Neuron (in vitro differentiated cells): ENCODE measurements around the gene KRT73.
"Not testable (repeated sequence)": the region's sequence is repeated elsewhere in the genome, so short reads cannot be mapped to it uniquely, and the experiment has no call there.

Experiments used
- H2AFZ ChIP-seq: one replicate; pipeline ENCODE4 v1.6.1; 2013; ENCODE audit warnings: low read depth, mild to moderate bottlenecking, inconsistent platforms, low read length, moderate library complexity
- H3K27me3 ChIP-seq: one replicate; pipeline ENCODE4 v1.6.1; 2013; ENCODE audit warnings: low read length; ENCODE audit not compliant: insufficient read depth
- H3K36me3 ChIP-seq: one replicate; pipeline ENCODE4 v1.6.1; 2013; ENCODE audit warnings: low read length; ENCODE audit not compliant: insufficient read depth
- H3K4me1 ChIP-seq: one replicate; pipeline ENCODE4 v1.6.1; 2013; ENCODE audit warnings: low read length; ENCODE audit not compliant: insufficient read depth
- H3K4me3 ChIP-seq: 2 replicates; pipeline ENCODE4 v1.5.1; 2013; ENCODE audit warnings: mild to moderate bottlenecking, low read length, moderate library complexity
- H3K9me3 ChIP-seq: one replicate; pipeline ENCODE4 v1.6.1; 2013; ENCODE audit warnings: low read length

KRT73 gene

DNA sequence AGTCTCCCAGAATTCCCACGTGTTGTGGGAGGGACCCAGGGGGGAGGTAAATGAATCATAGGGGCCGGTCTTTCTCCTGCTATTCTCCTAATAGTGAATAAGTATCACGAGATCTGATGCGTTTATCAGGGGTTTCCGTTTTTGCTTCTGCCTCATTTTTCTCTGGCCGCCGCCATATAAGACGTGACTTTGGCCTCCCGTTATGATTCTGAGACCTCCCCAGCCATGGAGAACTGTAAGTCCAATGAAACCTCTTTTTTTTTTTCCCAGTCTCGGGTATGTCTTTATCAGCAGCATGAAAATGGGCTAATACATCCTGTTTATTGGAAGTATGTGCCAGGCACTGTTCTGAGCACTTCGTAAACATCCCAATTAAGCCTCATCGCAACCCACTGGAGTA is 17.9 kb downstream of the KRT73 start:
- no peaks in the 10 kb centered on the region for H3K27me3 ChIP-seq
- no peak overlapping the region for H2AFZ ChIP-seq
- no peaks in the 10 kb centered on the region for H3K4me1 ChIP-seq
- no peak overlapping the region for H3K4me3 ChIP-seq
- no peaks in the 10 kb centered on the region for H3K9me3 ChIP-seq
- H3K36me3 ChIP-seq = no peaks in the 10 kb centered on the region

DNA sequence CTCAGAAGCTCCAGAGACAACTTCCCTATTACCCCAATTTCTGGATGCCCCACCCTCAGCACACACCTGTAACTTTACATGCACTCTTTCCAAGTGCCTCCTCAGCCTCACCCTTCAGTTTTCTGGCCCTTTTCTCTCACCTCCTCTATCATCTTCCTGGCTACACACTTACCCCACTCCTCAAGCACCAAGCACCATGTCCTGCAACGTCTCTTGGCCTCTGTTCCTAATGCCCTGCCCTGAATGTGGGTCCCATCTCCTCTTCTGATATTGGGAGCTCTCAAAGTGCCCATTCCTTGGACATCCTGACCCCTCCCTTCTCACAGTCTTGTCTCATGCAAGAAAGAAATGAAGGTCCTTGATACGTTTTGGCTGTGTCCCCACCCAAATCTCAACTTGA is 18.3 kb downstream of the KRT73 start:
- Histone ChIP-seq H2AFZ (no peak overlapping the region), H3K27me3 (no peaks in the 10 kb centered on the region), H3K36me3 (no peaks in the 10 kb centered on the region), H3K9me3 (no peaks in the 10 kb centered on the region), H3K4me1 (no peaks in the 10 kb centered on the region), H3K4me3 (no peak overlapping the region)

DNA sequence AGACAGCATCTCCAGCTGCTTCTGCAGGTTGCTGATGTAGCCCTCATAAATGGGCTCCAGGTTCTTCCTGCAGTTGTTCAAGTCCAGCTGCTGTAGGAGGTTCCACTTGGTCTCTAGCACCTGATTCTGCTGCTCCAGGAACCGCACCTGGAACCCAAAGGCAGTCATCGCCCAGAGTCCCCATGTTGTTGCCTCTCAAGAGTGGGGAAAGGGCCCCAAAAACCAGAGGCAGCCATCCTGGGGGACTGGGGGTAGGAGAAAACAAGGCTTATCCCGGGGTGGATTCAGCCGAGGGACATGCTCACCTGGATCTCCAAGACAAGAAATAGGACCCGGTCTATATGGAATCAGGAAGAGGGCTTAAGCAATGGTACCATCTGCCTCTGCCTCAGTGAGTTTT is 19.4 kb downstream of the KRT73 start:
- Histone ChIP-seq H2AFZ (no peak overlapping the region), H3K4me1 (no peaks in the 10 kb centered on the region), H3K27me3 (no peaks in the 10 kb centered on the region), H3K4me3 (no peak overlapping the region), H3K36me3 (no peaks in the 10 kb centered on the region), H3K9me3 (no peaks in the 10 kb centered on the region)

DNA sequence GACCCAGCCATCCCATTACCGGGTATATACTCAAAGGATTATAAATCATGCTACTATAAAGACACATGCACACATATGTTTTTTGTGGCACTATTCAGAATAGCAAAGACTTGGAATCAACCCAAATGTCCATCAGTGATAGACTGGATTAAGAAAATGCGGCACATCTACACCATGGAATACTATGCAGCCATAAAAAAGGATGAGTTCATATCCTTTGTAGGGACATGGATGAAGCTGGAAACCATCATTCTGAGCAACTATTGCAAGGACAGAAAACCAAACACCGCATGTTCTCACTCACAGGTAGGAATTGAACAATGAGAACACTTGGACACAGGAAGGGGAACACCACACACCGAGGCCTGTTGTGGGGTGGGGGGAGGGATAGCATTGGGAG is 24.1 kb downstream of the KRT73 start:
- not testable (repeated sequence) for H3K27me3 ChIP-seq, H3K4me1 ChIP-seq, H2AFZ ChIP-seq, H3K4me3 ChIP-seq, H3K36me3 ChIP-seq, H3K9me3 ChIP-seq

DNA sequence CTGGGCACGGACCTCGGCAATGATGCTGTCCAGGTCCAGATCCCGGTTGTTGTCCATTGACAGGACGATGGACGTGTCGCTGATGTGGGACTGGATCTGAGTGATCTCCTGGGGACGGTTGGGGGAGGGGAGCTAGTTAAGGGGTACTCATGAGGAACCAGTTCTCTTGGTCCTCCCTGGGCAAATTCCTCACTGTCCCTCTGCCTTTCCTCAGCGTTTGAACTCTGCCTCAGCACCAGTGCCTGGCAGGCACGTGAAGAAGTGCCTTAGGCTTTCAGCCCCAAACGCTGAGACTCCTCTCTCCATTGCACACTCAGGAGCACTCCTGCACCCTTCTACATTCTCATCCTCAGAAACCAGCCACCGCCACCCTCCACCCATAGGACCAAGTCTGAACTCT is 26.8 kb downstream of the KRT73 start:
- Histone ChIP-seq H3K4me3 (no peak overlapping the region), H3K4me1 (no peaks in the 10 kb centered on the region), H2AFZ (no peak overlapping the region), H3K9me3 (no peaks in the 10 kb centered on the region), H3K36me3 (no peaks in the 10 kb centered on the region), H3K27me3 (no peaks in the 10 kb centered on the region)

DNA sequence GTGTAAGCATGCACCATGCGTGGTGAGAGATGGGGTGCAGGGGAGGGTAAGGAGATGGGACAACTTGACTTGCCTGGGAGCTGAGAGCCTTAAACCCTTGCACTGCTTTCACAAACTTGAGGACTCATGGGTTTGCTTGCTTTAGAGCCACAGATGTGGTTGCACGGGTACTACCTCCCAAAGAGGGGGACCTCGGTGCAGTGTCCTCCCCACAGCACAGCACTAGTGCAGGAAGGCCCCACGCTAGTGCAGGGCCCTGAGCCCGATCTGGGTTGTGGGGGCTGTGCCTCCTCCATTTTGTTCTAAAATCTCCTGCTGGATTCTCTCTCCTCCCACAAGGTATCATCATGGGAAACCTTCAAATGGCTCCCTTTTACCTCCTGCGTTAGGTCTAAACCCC is 28.3 kb downstream of the KRT73 start:
- no peak overlapping the region for H3K4me3 ChIP-seq
- no peaks in the 10 kb centered on the region for H3K4me1 ChIP-seq
- H2AFZ ChIP-seq = no peak overlapping the region
- no peaks in the 10 kb centered on the region for H3K27me3 ChIP-seq
- H3K36me3 ChIP-seq = no peaks in the 10 kb centered on the region
- H3K9me3 ChIP-seq = no peaks in the 10 kb centered on the region

DNA sequence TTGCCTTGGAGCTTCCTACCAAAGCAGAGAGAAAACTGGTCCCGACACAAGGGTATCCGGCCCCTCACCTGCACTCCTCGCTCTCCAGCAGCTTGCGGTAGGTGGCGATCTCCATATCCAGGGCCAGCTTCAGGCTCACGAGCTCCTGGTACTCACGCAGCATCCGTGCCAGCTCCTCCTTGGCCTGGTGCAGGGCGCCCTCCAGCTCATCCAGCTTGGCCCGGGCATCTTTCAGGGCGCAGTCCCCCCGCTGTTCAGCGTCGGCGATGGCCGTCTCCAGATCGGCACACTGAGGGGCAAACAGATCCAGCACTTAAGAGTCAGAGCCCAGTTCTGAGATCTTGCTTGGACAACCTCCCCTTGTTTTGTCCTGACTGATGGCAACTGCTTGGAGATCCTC is 30.8 kb downstream of the KRT73 start:
- H3K4me1 ChIP-seq = no peaks in the 10 kb centered on the region
- no peaks in the 10 kb centered on the region for H3K9me3 ChIP-seq
- H2AFZ ChIP-seq = no peak overlapping the region
- H3K4me3 ChIP-seq = no peak overlapping the region
- no peaks in the 10 kb centered on the region for H3K27me3 ChIP-seq
- no peaks in the 10 kb centered on the region for H3K36me3 ChIP-seq

DNA sequence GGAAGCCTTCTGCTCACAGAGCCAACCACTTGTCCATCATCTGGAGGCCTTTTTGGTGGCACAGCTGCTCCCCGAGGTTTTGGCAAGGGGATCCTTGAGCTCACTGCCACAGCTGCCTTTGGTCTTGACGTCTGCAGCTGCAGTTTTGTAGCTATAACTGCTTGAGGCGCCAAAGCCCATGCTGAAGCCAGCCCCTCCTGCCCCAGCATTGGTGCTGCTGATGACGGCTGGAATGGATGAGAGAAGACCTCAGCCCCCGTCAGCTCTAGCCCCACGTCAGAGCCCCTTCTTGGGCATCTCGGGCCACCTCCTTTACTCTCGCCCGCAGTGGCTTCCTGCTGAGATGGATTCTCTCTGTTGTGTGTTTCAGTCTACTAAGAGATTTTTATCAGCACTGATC is 32.4 kb downstream of the KRT73 start:
- no peaks in the 10 kb centered on the region for H3K36me3 ChIP-seq
- no peaks in the 10 kb centered on the region for H3K27me3 ChIP-seq
- no peaks in the 10 kb centered on the region for H3K4me1 ChIP-seq
- H2AFZ ChIP-seq = no peak overlapping the region
- H3K4me3 ChIP-seq = no peak overlapping the region
- no peaks in the 10 kb centered on the region for H3K9me3 ChIP-seq

DNA sequence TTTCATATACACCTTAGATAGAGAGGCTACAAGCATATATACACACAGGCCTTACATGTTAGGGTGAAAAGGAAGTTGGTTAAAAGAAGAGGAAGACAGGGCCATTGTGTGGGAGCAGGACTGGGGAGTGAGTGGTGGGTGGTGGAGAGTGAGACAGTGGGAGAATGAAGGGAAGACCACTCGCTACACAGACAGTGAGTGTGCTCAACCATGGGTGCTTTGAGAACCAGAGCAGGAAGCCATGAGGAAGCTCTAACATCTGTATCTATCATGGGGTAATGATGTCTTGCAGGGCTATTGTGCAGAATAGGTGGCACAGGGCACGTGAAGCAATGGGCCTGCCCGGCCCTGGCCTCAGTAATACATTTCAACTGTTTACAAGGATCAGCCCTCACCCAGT is 33.3 kb downstream of the KRT73 start:
- Histone ChIP-seq H3K27me3 (no peaks in the 10 kb centered on the region), H3K9me3 (no peaks in the 10 kb centered on the region), H2AFZ (no peak overlapping the region), H3K4me3 (no peak overlapping the region), H3K4me1 (no peaks in the 10 kb centered on the region), H3K36me3 (no peaks in the 10 kb centered on the region)

DNA sequence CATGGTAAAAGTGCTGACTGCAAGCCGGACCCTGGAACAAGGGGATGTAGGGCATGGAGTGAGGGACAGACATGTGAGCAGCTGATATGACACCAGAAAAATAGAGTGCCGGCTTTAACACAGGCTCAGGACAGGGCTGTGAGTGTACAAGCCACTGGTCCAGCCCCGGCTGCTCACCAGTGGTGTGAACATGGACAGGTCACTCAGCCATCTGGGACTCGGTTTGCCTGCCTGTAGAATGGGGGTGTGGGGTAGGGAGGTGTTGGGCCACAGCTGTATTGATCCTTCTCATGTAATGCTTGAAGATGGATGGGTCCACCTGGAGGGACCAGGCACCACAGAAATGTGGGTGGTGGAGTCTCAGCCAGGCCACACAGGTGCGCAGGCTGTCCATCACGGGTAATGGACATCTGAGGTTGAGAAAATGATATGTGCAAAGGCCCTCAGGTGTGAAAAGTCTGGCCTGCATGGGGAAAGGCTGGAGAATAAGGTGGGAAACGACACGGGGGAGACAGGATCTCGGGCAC is 34.1 kb downstream of the KRT73 start:
- Histone ChIP-seq H2AFZ (no peak overlapping the region), H3K4me1 (no peaks in the 10 kb centered on the region), H3K27me3 (no peaks in the 10 kb centered on the region), H3K4me3 (no peak overlapping the region), H3K9me3 (no peaks in the 10 kb centered on the region), H3K36me3 (no peaks in the 10 kb centered on the region)

DNA sequence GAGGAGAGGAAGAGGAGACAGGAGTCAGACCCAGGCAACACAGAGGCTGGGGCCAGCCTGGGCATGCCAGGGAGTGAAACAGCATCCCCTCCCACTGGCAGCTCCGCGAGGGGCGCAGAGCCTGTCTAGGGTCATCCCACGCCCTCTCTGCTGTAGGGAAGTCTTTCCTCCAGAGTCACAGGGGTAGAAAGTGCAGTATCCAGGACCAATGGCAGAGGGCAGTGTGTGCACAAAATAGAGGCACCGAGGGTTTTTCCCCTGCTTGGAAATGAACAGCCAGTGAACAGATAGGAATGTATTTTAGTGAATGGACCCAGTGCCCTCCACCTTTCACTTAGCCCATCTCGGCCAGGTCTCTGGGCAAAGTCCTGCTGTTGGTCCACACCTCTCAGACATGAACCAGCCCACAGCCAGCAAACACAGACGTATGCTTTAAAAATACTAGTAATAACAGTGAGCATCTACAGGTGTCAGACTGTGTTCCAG is 35.3 kb downstream of the KRT73 start:
- no peak overlapping the region for H2AFZ ChIP-seq

DNA sequence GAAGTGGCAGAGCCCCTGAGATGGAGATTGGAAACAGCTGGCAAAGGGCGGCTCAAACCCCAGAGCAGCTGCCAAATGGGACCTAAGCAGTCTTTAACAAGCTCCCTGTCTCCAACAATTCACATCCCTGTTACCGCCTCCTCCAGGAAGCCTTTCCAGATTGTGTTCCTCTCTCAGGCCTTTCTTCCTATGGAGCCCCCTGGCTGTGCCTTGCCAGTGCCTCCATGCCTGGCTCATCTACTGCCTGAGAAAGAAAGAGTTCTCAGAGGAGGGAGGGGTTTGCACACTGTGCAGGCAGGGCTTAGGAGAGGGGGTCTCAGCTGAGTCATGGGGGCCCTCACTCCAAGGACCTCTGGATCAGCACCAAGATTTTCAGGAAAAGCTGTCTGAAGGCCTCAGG is 35.9 kb downstream of the KRT73 start:
- no peak overlapping the region for H3K4me3 ChIP-seq
- H3K4me1 ChIP-seq = no peaks in the 10 kb centered on the region
- H3K36me3 ChIP-seq = no peaks in the 10 kb centered on the region
- peaks cover 3% of the 10 kb centered on the region for H3K27me3 ChIP-seq
- no peak overlapping the region for H2AFZ ChIP-seq
- no peaks in the 10 kb centered on the region for H3K9me3 ChIP-seq

More for the DNA sequence above, 35.3 kb downstream of the KRT73 start:
- Histone ChIP-seq H3K9me3 (no peaks in the 10 kb centered on the region), H3K4me1 (no peaks in the 10 kb centered on the region), H3K36me3 (no peaks in the 10 kb centered on the region), H3K27me3 (peaks cover 3% of the 10 kb centered on the region), H3K4me3 (no peak overlapping the region)

DNA sequence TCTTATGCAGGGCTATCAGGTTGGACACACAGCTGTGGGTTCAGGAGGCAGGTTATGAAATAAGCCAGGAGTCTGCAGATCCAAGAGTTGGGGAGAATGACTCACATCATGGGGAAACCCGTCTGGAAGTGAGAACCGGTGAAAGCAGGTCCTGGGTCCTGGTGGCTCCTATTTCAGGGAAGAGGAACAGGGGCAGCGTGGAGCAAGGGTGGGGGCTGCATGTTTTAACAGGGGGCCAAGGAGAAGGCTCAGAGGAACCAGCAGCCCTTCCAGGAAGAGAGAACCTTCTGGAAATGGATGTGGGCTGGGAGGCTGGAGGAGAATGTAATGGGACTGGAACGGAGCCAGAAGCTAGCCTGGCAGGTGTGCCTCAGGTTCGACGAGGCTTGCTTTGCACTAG is 36.9 kb downstream of the KRT73 start:
- H3K4me1 ChIP-seq = no peaks in the 10 kb centered on the region
- H3K9me3 ChIP-seq = no peaks in the 10 kb centered on the region
- no peak overlapping the region for H2AFZ ChIP-seq
- no peaks in the 10 kb centered on the region for H3K36me3 ChIP-seq
- H3K4me3 ChIP-seq = no peak overlapping the region
- H3K27me3 ChIP-seq = peaks cover 3% of the 10 kb centered on the region

DNA sequence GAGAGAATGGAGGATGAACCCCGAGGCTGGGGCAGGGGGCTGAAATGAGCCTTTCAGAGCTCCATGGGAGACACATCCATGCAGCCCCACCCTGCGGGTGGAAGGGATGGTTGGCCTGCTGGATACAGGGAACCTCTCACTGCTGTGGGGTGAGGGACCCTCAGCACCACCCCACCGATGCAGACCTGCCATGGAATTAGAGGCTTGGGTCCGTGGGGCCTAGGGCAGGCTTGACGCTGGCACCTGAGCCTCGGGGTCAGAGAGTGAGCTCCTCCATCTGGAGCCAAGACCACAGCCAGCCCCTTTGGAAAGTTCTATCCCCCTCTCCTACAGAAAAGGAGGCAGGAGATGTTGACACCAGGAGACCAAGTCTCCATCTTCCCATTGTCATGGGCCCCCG is 37.3 kb downstream of the KRT73 start:
- H3K4me3 ChIP-seq = no peak overlapping the region

More for the DNA sequence above, 37.3 kb downstream of the KRT73 start:
- H3K27me3 ChIP-seq = peaks cover 3% of the 10 kb centered on the region
- H3K9me3 ChIP-seq = no peaks in the 10 kb centered on the region
- H3K4me1 ChIP-seq = no peaks in the 10 kb centered on the region
- no peak overlapping the region for H2AFZ ChIP-seq
- H3K36me3 ChIP-seq = no peaks in the 10 kb centered on the region
